ENCODE measurements around the gene FRMPD4. TPM values are rescaled to one million over a fixed set of nuclear protein-coding genes. Genes with fewer than 3 reads are reported as not detected.

The FRMPD4 gene
- total RNA-seq, 2 experiments from 2014 or later = not detected

GRCh38 chrX:12401252-12401651 is 263.0 kb downstream of the FRMPD4 start:
- Mint-ChIP-seq H3K4me1 (ENCODE audit: low read depth) (no peaks in the 10 kb centered on the region), H3K9me3 (no peaks in the 10 kb centered on the region), H3K4me3 (no peak overlapping the region), H3K27me3 (ENCODE audit: low read depth) (no peaks in the 10 kb centered on the region), H3K27ac (no peak overlapping the region), H3K36me3 (ENCODE audit: low read depth) (no peaks in the 10 kb centered on the region)
- no peak for DNase-seq
- CTCF ChIA-PET = no interaction called here
- intact Hi-C loops (cut with micrococcal nuclease) = no loop called here

GRCh38 chrX:12403474-12404082 is 265.3 kb downstream of the FRMPD4 start:
- Mint-ChIP-seq H3K36me3 (ENCODE audit: low read depth) (no peaks in the 10 kb centered on the region), H3K27me3 (ENCODE audit: low read depth) (no peaks in the 10 kb centered on the region), H3K9me3 (no peaks in the 10 kb centered on the region), H3K4me1 (ENCODE audit: low read depth) (no peaks in the 10 kb centered on the region), H3K27ac (no peak overlapping the region), H3K4me3 (no peak overlapping the region)
- CTCF ChIA-PET = no interaction called here
- intact Hi-C loops (cut with micrococcal nuclease) = no loop called here
- no peak for DNase-seq

GRCh38 chrX:12405306-12405705 is 267.0 kb downstream of the FRMPD4 start:
- no peaks in the 10 kb centered on the region for H3K27me3 Mint-ChIP-seq (ENCODE audit: low read depth)
- H3K36me3 Mint-ChIP-seq (ENCODE audit: low read depth) = no peaks in the 10 kb centered on the region
- no peak overlapping the region for H3K4me3 Mint-ChIP-seq
- H3K4me1 Mint-ChIP-seq (ENCODE audit: low read depth) = no peaks in the 10 kb centered on the region
- no peak overlapping the region for H3K27ac Mint-ChIP-seq
- no peak for DNase-seq
- intact Hi-C loops (cut with micrococcal nuclease) = no loop called here
- CTCF ChIA-PET = no interaction called here
- H3K9me3 Mint-ChIP-seq = no peaks in the 10 kb centered on the region

- H3K9me3 Mint-ChIP-seq = no peaks in the 10 kb centered on the region
- H3K27ac Mint-ChIP-seq = no peak overlapping the region
- no peaks in the 10 kb centered on the region for H3K36me3 Mint-ChIP-seq (ENCODE audit: low read depth)
- intact Hi-C loops (cut with micrococcal nuclease) = no loop called here
- CTCF ChIA-PET = no interaction called here
- no peak for DNase-seq
- H3K4me1 Mint-ChIP-seq (ENCODE audit: low read depth) = no peaks in the 10 kb centered on the region
- no peaks in the 10 kb centered on the region for H3K27me3 Mint-ChIP-seq (ENCODE audit: low read depth)
- H3K4me3 Mint-ChIP-seq = no peak overlapping the region
These were observed 272.2 kb downstream of the FRMPD4 start for GRCh38 chrX:12410523-12410922.

- H3K4me1 Mint-ChIP-seq (ENCODE audit: low read depth) = no peaks in the 10 kb centered on the region
- H3K36me3 Mint-ChIP-seq (ENCODE audit: low read depth) = no peaks in the 10 kb centered on the region
- CTCF ChIA-PET = no interaction called here
- no peak for DNase-seq
- no peaks in the 10 kb centered on the region for H3K9me3 Mint-ChIP-seq
- H3K4me3 Mint-ChIP-seq = no peak overlapping the region
- no peak overlapping the region for H3K27ac Mint-ChIP-seq
- no peaks in the 10 kb centered on the region for H3K27me3 Mint-ChIP-seq (ENCODE audit: low read depth)
- intact Hi-C loops (cut with micrococcal nuclease) = no loop called here
These were observed 273.6 kb downstream of the FRMPD4 start for GRCh38 chrX:12411831-12412230.

- DNase-seq = no peak
- intact Hi-C loops (cut with micrococcal nuclease) = no loop called here
- Mint-ChIP-seq H3K36me3 (ENCODE audit: low read depth) (no peaks in the 10 kb centered on the region), H3K27ac (no peak overlapping the region), H3K4me1 (ENCODE audit: low read depth) (no peaks in the 10 kb centered on the region), H3K9me3 (no peaks in the 10 kb centered on the region), H3K27me3 (ENCODE audit: low read depth) (no peaks in the 10 kb centered on the region), H3K4me3 (no peak overlapping the region)
- CTCF ChIA-PET = no interaction called here
These were observed 274.3 kb downstream of the FRMPD4 start for GRCh38 chrX:12412561-12412960.

- Mint-ChIP-seq H3K4me1 (ENCODE audit: low read depth) (no peaks in the 10 kb centered on the region), H3K27me3 (ENCODE audit: low read depth) (peaks cover 2% of the 10 kb centered on the region), H3K27ac (no peak overlapping the region), H3K4me3 (no peak overlapping the region), H3K36me3 (ENCODE audit: low read depth) (no peaks in the 10 kb centered on the region), H3K9me3 (no peaks in the 10 kb centered on the region)
- no peak for DNase-seq
- intact Hi-C loops (cut with micrococcal nuclease) = no loop called here
- CTCF ChIA-PET = no interaction called here
These were observed 281.3 kb downstream of the FRMPD4 start for GRCh38 chrX:12419591-12419990.

- CTCF ChIA-PET = no interaction called here
- H3K4me1 Mint-ChIP-seq (ENCODE audit: low read depth) = no peaks in the 10 kb centered on the region
- no peak for DNase-seq
- H3K27ac Mint-ChIP-seq = no peak overlapping the region
- no peak overlapping the region for H3K4me3 Mint-ChIP-seq
- no peaks in the 10 kb centered on the region for H3K9me3 Mint-ChIP-seq
- H3K36me3 Mint-ChIP-seq (ENCODE audit: low read depth) = no peaks in the 10 kb centered on the region
- peaks cover 2% of the 10 kb centered on the region for H3K27me3 Mint-ChIP-seq (ENCODE audit: low read depth)
- intact Hi-C loops (cut with micrococcal nuclease) = no loop called here
These were observed 283.6 kb downstream of the FRMPD4 start for GRCh38 chrX:12421918-12422317.

GRCh38 chrX:12423346-12423745 is 285.1 kb downstream of the FRMPD4 start:
- CTCF ChIA-PET = no interaction called here
- DNase-seq = no peak
- Mint-ChIP-seq H3K36me3 (ENCODE audit: low read depth) (no peaks in the 10 kb centered on the region), H3K9me3 (no peaks in the 10 kb centered on the region), H3K27ac (no peak overlapping the region), H3K27me3 (ENCODE audit: low read depth) (peaks cover 2% of the 10 kb centered on the region), H3K4me1 (ENCODE audit: low read depth) (no peaks in the 10 kb centered on the region), H3K4me3 (no peak overlapping the region)
- intact Hi-C loops (cut with micrococcal nuclease) = no loop called here

- H3K4me1 Mint-ChIP-seq (ENCODE audit: low read depth) = no peaks in the 10 kb centered on the region
- H3K27ac Mint-ChIP-seq = no peak overlapping the region
- intact Hi-C loops (cut with micrococcal nuclease) = no loop called here
- H3K36me3 Mint-ChIP-seq (ENCODE audit: low read depth) = no peaks in the 10 kb centered on the region
- peaks cover under 1% of the 10 kb centered on the region for H3K27me3 Mint-ChIP-seq (ENCODE audit: low read depth)
- CTCF ChIA-PET = no interaction called here
- no peaks in the 10 kb centered on the region for H3K9me3 Mint-ChIP-seq
- no peak for DNase-seq
- H3K4me3 Mint-ChIP-seq = no peak overlapping the region
These were observed 287.2 kb downstream of the FRMPD4 start for GRCh38 chrX:12425496-12425895.

GRCh38 chrX:12426420-12426819 is 288.1 kb downstream of the FRMPD4 start:
- Mint-ChIP-seq H3K27ac (no peak overlapping the region), H3K4me3 (no peak overlapping the region), H3K4me1 (ENCODE audit: low read depth) (no peaks in the 10 kb centered on the region), H3K27me3 (ENCODE audit: low read depth) (no peaks in the 10 kb centered on the region), H3K9me3 (no peaks in the 10 kb centered on the region), H3K36me3 (ENCODE audit: low read depth) (no peaks in the 10 kb centered on the region)
- no peak for DNase-seq
- intact Hi-C loops (cut with micrococcal nuclease) = no loop called here
- CTCF ChIA-PET = no interaction called here

GRCh38 chrX:12434493-12434892 is 296.2 kb downstream of the FRMPD4 start:
- H3K27me3 Mint-ChIP-seq (ENCODE audit: low read depth) = no peaks in the 10 kb centered on the region

GRCh38 chrX:12439416-12439815 is 301.1 kb downstream of the FRMPD4 start:
- H3K9me3 Mint-ChIP-seq = no peaks in the 10 kb centered on the region
- H3K27me3 Mint-ChIP-seq (ENCODE audit: low read depth) = no peaks in the 10 kb centered on the region
- intact Hi-C loops (cut with micrococcal nuclease) = no loop called here
- no peak for DNase-seq
- no peak overlapping the region for H3K4me3 Mint-ChIP-seq
- no peaks in the 10 kb centered on the region for H3K4me1 Mint-ChIP-seq (ENCODE audit: low read depth)
- CTCF ChIA-PET = no interaction called here
- no peak overlapping the region for H3K27ac Mint-ChIP-seq
- H3K36me3 Mint-ChIP-seq (ENCODE audit: low read depth) = no peaks in the 10 kb centered on the region

More at GRCh38 chrX:12434493-12434892, 296.2 kb downstream of the FRMPD4 start:
- H3K9me3 Mint-ChIP-seq = no peaks in the 10 kb centered on the region
- intact Hi-C loops (cut with micrococcal nuclease) = no loop called here
- H3K4me1 Mint-ChIP-seq (ENCODE audit: low read depth) = no peaks in the 10 kb centered on the region
- H3K4me3 Mint-ChIP-seq = no peak overlapping the region
- CTCF ChIA-PET = no interaction called here
- no peaks in the 10 kb centered on the region for H3K36me3 Mint-ChIP-seq (ENCODE audit: low read depth)
- H3K27ac Mint-ChIP-seq = no peak overlapping the region
- no peak for DNase-seq

GRCh38 chrX:12440246-12440645 is 302.0 kb downstream of the FRMPD4 start:
- no peaks in the 10 kb centered on the region for H3K9me3 Mint-ChIP-seq
- DNase-seq = no peak
- H3K4me1 Mint-ChIP-seq (ENCODE audit: low read depth) = no peaks in the 10 kb centered on the region
- intact Hi-C loops (cut with micrococcal nuclease) = no loop called here
- no peaks in the 10 kb centered on the region for H3K27me3 Mint-ChIP-seq (ENCODE audit: low read depth)
- CTCF ChIA-PET = no interaction called here
- no peak overlapping the region for H3K4me3 Mint-ChIP-seq
- H3K36me3 Mint-ChIP-seq (ENCODE audit: low read depth) = no peaks in the 10 kb centered on the region
- no peak overlapping the region for H3K27ac Mint-ChIP-seq
